Adrenal gland (tissue), 5 donors: ENCODE data around the gene TBX15.
"Not testable (repeated sequence)": the region's sequence is repeated elsewhere in the genome, so short reads cannot be mapped to it uniquely, and the experiment has no call there.

Experiments
- CTCF ChIP-seq, 6 experiments: fragments of 450-650 bp in 4 of 6; fragments of 200-600 bp in 2 of 6; sonication (generic) in 1 of 6; IDR thresholded peaks; 1 replicate in 5 of 6; 2 replicates in 1 of 6; pipeline versions ENCODE4 v1.5.1 to v1.8.0; 2016 to 2021; ENCODE audit warnings: antibody characterized with exemption in 6 of 6, mild to moderate bottlenecking in 2 of 6, moderate library complexity in 1 of 6
- POLR2A ChIP-seq, 2 donors: fragments of 450-650 bp; IDR thresholded peaks; one replicate each; pipeline ENCODE4 v1.6.1; 2017; ENCODE audit warnings: antibody characterized with exemption in 2 of 2, mild to moderate bottlenecking in 2 of 2, moderate library complexity in 1 of 2
- donor health status: DM: no; HTN: no; CAD: no.

GRCh38 chr1:118957579-118957978 lies 30.6 kb downstream of the TBX15 start:
- not testable (repeated sequence) for TF ChIP-seq CTCF, POLR2A (IDR thresholded peaks at IDR 0.05)
